HG03095 (cell line): ENCODE data around the gene SMIM45.

Source experiments
- ATAC-seq: cut with Tn5 transposase; IDR thresholded peaks from one replicate; pipeline ENCODE4 v1.9.1; 2021; ENCODE audit warnings: moderate library complexity; ENCODE audit not compliant: unreplicated experiment

Gene SMIM45

DNA sequence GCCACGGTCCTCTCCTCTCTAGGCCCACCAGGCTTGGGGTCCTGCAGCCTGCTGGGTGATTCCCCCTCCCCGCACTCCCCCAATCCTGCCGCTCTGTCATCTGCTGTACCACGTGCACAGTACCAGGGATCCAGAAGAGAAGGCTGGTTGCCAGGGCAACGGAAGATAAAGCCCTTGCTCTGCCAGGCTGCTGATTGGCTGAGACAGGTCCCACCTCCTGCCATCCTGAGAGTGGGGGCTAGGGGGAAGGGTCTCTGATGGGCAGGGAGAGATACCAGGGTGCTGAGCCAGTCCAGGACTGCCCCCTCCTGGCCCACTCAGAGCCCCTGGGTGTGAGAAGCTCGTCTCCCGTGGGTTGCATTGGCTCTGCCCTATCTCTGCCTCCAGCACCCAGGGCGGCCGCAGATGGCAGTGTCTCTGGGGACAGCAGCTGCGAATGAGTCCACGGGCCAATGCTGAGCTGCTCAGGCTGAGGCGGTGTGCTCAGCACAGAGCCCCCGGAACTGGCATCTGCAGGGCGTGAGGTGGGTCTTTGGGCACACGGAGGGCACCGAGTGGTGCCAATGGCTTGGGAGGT is at the start of gene SMIM45:
Gene SMIM45, plus strand, starts transcription at position 253 of the 577 bp plus-strand sequence.
- ATAC-seq, result no peak

GRCh38 chr22:41902932-41903421 is 49.0 kb upstream of the SMIM45 start:
- no peak for ATAC-seq

- no peak for ATAC-seq
These were observed 47.2 kb upstream of the SMIM45 start for GRCh38 chr22:41904450-41905410.

- ATAC-seq, result no peak
These were observed 46.3 kb upstream of the SMIM45 start for GRCh38 chr22:41905411-41906202.

DNA sequence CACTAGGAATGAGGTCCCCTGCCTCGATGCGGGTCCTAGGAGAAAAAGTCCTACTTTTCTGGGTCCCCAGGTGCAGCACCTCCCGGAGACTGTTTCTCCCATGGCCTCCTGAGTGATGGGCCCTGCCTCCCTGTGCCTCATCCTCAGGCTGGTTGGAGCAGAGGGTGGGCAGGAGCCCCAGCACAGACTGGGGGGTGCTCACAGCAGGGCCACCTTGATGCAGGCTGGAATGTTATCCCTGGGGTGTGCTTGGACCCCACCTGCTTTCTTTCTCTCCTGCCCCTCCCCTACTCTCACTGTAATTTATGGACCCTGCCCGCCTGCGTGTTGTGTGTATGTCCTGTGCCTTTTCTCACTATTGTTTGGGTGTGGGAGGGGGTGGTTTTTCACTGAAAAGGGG is 45.1 kb upstream of the SMIM45 start:
- no peak for ATAC-seq

GRCh38 chr22:41907436-41908401 is 44.2 kb upstream of the SMIM45 start:
- no peak for ATAC-seq

GRCh38 chr22:41908411-41909309 is 43.3 kb upstream of the SMIM45 start:
- ATAC-seq, result no peak

DNA sequence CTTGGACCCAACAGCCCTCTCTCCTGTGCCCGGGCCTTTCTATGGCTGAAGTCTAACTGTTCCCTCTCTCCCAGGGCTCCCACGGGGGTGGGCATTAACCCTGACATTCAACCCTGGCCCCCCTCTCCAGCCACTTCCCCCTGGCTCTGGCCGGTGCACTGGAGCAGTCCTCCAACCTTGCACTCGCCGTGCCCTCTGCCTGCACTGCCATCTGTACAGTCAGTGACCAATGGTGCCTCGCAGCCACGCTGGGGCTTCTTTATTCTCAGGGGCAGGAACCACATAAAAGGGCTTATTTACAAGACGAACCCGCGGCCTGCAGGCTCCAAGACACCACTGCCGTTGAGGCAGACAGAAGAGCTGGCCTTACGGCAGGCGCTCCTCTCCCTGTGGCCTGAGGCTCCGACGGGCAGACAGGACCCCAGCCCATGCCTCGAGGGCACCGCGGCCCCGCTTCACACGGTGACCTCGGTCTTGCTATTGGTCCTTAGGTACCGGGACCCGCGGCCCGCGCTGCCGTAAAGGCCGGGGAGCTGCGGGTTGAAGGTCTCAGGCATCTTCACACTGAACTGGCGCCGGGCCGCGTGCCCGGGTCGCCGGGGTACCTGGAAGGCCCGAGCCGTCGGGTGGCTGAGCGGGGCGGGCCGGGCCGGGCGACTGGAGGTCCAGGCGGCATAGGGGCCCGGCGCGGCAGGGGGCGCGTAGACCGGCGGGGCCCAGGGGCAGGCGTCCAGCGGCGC is 42.5 kb upstream of the SMIM45 start:
- no peak for ATAC-seq

DNA sequence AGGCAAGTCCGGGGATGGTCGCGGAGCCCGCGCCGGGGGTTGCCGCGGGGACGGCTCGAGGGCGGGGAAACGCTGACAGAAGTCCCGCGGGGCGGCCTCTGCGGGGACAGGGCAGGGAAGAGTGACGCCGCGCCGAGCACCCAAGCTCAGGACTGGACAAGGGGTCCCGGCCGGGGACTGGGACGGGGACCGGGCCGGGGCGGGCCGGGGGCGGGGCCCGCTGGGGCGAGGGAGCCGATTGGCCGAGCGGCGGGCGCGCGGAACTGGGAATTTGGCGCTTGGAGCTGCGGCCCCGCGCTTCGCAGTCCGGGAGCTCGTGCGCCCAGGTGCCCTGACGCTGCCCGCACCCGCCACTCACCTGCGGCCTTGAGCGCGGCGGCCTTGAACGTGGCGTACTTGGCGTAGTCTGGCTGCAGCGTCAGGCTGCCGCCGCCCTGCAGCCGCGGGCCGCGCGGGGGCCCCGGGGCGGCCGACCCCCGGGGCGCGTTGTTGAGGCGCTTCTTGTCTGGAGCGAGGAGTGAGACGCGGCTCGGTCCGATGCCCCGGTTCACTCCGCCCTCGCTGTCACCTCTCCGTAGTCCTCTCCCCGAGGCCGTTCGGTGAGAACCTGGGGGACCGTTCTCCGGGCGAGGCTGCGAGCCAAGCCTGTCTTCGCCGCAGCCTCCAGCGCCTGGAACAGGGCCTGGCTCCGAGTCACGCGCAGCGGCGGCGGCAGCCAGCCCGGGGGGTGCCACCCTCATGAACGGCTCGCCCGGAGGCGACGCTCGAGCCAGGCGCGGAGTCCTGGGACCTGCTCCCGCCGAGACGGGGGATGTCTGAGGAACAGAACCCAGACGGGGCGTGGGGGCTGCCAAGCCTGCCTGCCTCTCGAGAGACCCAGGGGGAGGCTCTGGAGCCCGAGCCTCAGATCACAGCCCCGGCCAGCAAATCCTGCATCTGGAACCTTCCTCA is 41.6 kb upstream of the SMIM45 start:
- ATAC-seq, result no peak

GRCh38 chr22:41911001-41911611 is 40.8 kb upstream of the SMIM45 start:
- ATAC-seq, result no peak

DNA sequence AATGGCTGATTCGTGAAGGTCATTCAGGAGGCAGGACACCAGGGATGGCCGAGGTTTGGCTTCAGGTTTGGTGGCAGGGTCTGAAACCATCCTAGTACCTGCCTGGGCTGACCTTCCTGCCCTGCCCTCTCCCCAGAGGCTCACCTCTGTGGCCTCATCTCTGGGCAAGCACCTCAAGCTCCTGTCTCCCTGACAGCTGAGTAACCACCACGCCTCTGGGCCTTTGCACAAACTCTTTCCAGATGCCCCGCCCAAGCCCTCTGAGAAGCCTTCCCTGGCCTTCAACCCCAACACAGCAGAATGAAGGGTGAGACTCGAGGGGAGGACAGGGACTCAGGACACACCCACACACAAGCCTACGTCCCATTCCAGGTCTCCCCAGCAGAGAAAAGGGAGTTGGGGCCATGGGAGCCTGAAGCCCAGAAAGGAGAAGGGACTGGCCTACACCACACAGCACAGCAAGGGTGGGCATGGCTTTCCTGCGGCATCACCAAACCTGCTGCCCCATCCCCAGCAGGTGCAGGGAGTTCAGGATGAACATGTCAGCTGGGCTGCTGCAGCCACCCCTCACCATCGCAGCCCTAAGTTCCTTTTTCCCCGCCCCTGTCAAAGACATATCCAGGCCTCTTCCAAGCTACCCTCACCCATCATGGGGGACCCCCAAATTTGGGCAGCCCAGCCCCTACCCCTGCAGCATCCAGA is 39.5 kb upstream of the SMIM45 start:
- no peak for ATAC-seq

- ATAC-seq, result no peak
These were observed 38.8 kb upstream of the SMIM45 start for GRCh38 chr22:41913040-41913719.

DNA sequence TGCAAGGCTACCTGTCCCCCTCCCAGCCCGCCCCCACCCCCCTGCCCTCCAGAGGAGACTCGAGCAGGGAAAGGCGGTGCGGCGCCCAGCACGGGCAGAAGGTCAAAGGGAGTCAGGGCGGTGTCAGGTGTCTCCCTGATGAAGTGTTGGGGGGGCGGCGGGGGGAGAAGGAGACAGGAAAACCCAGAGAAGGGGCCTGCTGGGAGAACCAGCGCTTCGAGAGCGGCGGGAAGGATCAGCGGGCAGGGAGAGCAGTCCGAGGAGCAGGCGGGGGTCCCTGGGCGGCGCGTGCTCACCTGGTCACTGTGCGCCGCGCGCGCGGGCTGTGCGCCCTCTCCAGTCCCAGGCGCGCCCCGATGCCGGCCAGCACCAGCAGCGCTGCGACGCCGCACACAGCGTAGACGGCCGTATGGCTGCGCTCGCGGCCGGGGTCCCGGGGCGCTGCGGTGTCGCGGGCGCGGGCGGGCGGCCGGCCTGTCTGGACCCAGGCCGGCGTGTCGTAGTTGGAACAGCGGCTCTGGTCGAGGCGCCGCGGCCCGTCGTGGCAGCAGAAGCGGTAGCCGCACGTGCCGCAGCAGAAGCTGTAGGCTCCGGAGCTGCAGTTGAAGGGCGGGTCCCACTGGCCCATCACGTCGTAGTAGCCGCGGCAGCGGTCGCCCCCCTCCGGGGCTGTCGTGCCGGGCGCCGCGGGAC is 38.0 kb upstream of the SMIM45 start:
- ATAC-seq, result no peak

- ATAC-seq, result no peak
These were observed 37.3 kb upstream of the SMIM45 start for GRCh38 chr22:41914611-41915034.
